Measurements from ENCODE around the gene AZIN2. TPM values are rescaled to one million over a fixed set of nuclear protein-coding genes. Genes with fewer than 3 reads are reported as not detected.

The AZIN2 gene
- total and polyA plus RNA-seq, 10 of the 15 experiments (the other 5 are each of a cell fraction or from before 2014, with no cell fraction given) = 0.02 to 0.85 (median 0.23) TPM

DNA sequence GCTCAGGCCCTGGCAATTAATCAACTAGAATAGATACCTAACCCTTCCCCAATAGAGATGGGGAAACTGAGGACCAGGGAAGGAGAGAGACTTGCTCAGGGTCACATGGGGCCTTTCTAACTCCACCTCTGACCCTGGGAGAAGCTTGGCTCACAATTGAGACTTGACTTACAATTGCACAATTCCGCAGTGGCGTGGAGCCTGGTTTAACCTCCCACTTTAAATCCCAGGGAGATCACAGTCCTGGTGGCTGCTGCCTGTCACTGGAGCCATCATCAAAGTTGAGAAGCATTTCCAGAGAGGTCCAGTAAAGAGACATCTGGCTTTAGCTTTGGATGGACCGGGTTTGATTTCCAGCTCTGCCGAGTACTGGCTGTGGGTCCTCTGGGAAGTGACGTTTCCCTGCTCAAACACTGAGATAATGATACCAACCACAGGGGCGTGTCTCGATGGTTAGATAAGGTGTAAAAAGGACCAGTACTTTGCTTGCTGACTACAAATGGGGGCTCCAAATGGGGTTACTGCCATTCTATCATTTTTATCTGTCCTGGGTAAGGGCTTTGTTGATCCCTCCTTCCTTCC is 61.6 kb downstream of the AZIN2 start (continued):
- TF ChIP-seq, protein P1, sequence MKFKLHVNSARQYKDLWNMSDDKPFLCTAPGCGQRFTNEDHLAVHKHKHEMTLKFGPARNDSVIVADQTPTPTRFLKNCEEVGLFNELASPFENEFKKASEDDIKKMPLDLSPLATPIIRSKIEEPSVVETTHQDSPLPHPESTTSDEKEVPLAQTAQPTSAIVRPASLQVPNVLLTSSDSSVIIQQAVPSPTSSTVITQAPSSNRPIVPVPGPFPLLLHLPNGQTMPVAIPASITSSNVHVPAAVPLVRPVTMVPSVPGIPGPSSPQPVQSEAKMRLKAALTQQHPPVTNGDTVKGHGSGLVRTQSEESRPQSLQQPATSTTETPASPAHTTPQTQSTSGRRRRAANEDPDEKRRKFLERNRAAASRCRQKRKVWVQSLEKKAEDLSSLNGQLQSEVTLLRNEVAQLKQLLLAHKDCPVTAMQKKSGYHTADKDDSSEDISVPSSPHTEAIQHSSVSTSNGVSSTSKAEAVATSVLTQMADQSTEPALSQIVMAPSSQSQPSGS (IDR thresholded peaks at IDR 0.05; ENCODE audit: low read length) = no peak
- TF ChIP-seq EP300 (IDR thresholded peaks at IDR 0.05; ENCODE audit: borderline replicate concordance in 1 of 2, control insufficient read depth in 1 of 2, low read depth in 2 of 2, low read length in 2 of 2) (no peak), POLR2A (IDR thresholded peaks at IDR 0.05; ENCODE audit: low read depth, low read length) (no peak), CUX1 (IDR thresholded peaks at IDR 0.05; ENCODE audit: insufficient replicate concordance, low read depth, low read length) (no peak), NFXL1 (IDR thresholded peaks at IDR 0.05; ENCODE audit: borderline replicate concordance) (no peak), E2F8 (IDR thresholded peaks at IDR 0.05; ENCODE audit: low read depth, partially characterized antibody) (no peak)
